ENCODE measurements around the gene PRDX1. TPM values are rescaled to one million over a fixed set of nuclear protein-coding genes. Genes with fewer than 3 reads are reported as not detected.

The PRDX1 gene
- total and polyA plus RNA-seq, 2 experiments from 2014 or later, result 1,070 to 2,149 TPM

GRCh38 chr1:45498279-45498678 is 23.4 kb downstream of the PRDX1 start:
- Histone ChIP-seq H2AFZ (no peak overlapping the region), H3K9me2 (ENCODE audit: insufficient read depth) (no peaks in the 10 kb centered on the region), H4K20me1 (replicated peaks; ENCODE audit: insufficient read depth) (no peaks in the 10 kb centered on the region), H3K79me2 (replicated peaks; ENCODE audit: insufficient read depth) (peaks cover 13% of the 10 kb centered on the region), H3F3A (replicated peaks; ENCODE audit: low read depth) (0 out of 2 replicates have a peak, but pooled peaks cover 15% of the 10 kb centered on the region), H3K27me3 (ENCODE audit: insufficient read depth) (no peaks in the 10 kb centered on the region), H3K4me2 (no peak overlapping the region), H3K4me3 (no peak overlapping the region), H3K36me3 (ENCODE audit: insufficient read depth) (no peaks in the 10 kb centered on the region; the same call in 1 of the 2 replicates), H3K27ac (ENCODE audit: low read depth) (no peak overlapping the region), H3K4me1 (ENCODE audit: insufficient read depth) (peaks cover 12% of the 10 kb centered on the region; the same call in 1 of the 2 replicates)
- no peak for DNase-seq (ENCODE audit: low spot score)
- Mint-ChIP-seq H3K4me1 (peaks cover 17% of the 10 kb centered on the region), H3K27ac (no peak overlapping the region), H3K9me3 (peaks cover 11% of the 10 kb centered on the region), H3K4me3 (peak overlapping the region; percentile 98; the same call in 1 of the 3 replicates), H3K27me3 (ENCODE audit: insufficient read depth, low read depth, poor library complexity) (peaks cover 11% of the 10 kb centered on the region), H3K36me3 (ENCODE audit: low read depth) (peaks cover 13% of the 10 kb centered on the region)
- TF ChIP-seq POLR2AphosphoS5 (IDR thresholded peaks at IDR 0.05; ENCODE audit: low read depth), result no peak
- TF ChIP-seq NANOG (IDR thresholded peaks at IDR 0.05; ENCODE audit: borderline replicate concordance), result no peak
- TF ChIP-seq CREB1 (CRISPR knock-in tag; IDR thresholded peaks at IDR 0.05; ENCODE audit: low read depth), result no peak
- no peak for TF ChIP-seq ZNF114 (CRISPR knock-in tag; IDR thresholded peaks at IDR 0.05)
- no peak for TF ChIP-seq ZNF331 (CRISPR knock-in tag; IDR thresholded peaks at IDR 0.05; ENCODE audit: low read depth)
- no peak for TF ChIP-seq JUNB (IDR thresholded peaks at IDR 0.05; ENCODE audit: unreplicated experiment)
- no peak for TF ChIP-seq EZH2phosphoT487 (IDR thresholded peaks at IDR 0.05; ENCODE audit: unreplicated experiment)
- TF ChIP-seq, protein P1, sequence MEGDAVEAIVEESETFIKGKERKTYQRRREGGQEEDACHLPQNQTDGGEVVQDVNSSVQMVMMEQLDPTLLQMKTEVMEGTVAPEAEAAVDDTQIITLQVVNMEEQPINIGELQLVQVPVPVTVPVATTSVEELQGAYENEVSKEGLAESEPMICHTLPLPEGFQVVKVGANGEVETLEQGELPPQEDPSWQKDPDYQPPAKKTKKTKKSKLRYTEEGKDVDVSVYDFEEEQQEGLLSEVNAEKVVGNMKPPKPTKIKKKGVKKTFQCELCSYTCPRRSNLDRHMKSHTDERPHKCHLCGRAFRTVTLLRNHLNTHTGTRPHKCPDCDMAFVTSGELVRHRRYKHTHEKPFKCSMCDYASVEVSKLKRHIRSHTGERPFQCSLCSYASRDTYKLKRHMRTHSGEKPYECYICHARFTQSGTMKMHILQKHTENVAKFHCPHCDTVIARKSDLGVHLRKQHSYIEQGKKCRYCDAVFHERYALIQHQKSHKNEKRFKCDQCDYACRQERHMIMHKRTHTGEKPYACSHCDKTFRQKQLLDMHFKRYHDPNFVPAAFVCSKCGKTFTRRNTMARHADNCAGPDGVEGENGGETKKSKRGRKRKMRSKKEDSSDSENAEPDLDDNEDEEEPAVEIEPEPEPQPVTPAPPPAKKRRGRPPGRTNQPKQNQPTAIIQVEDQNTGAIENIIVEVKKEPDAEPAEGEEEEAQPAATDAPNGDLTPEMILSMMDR (conservative IDR thresholded peaks at IDR 0.05; ENCODE audit: low read depth in 2 of 2), result no peak
- TF ChIP-seq, protein P2, sequence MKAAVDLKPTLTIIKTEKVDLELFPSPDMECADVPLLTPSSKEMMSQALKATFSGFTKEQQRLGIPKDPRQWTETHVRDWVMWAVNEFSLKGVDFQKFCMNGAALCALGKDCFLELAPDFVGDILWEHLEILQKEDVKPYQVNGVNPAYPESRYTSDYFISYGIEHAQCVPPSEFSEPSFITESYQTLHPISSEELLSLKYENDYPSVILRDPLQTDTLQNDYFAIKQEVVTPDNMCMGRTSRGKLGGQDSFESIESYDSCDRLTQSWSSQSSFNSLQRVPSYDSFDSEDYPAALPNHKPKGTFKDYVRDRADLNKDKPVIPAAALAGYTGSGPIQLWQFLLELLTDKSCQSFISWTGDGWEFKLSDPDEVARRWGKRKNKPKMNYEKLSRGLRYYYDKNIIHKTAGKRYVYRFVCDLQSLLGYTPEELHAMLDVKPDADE (IDR thresholded peaks at IDR 0.05), result no peak
- TF ChIP-seq, protein P3, sequence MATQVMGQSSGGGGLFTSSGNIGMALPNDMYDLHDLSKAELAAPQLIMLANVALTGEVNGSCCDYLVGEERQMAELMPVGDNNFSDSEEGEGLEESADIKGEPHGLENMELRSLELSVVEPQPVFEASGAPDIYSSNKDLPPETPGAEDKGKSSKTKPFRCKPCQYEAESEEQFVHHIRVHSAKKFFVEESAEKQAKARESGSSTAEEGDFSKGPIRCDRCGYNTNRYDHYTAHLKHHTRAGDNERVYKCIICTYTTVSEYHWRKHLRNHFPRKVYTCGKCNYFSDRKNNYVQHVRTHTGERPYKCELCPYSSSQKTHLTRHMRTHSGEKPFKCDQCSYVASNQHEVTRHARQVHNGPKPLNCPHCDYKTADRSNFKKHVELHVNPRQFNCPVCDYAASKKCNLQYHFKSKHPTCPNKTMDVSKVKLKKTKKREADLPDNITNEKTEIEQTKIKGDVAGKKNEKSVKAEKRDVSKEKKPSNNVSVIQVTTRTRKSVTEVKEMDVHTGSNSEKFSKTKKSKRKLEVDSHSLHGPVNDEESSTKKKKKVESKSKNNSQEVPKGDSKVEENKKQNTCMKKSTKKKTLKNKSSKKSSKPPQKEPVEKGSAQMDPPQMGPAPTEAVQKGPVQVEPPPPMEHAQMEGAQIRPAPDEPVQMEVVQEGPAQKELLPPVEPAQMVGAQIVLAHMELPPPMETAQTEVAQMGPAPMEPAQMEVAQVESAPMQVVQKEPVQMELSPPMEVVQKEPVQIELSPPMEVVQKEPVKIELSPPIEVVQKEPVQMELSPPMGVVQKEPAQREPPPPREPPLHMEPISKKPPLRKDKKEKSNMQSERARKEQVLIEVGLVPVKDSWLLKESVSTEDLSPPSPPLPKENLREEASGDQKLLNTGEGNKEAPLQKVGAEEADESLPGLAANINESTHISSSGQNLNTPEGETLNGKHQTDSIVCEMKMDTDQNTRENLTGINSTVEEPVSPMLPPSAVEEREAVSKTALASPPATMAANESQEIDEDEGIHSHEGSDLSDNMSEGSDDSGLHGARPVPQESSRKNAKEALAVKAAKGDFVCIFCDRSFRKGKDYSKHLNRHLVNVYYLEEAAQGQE (IDR thresholded peaks at IDR 0.05; ENCODE audit: unreplicated experiment), result no peak
- TF ChIP-seq EZH2 (IDR thresholded peaks at IDR 0.05; ENCODE audit: low read depth, unreplicated experiment), result no peak
- TF ChIP-seq, protein P4, sequence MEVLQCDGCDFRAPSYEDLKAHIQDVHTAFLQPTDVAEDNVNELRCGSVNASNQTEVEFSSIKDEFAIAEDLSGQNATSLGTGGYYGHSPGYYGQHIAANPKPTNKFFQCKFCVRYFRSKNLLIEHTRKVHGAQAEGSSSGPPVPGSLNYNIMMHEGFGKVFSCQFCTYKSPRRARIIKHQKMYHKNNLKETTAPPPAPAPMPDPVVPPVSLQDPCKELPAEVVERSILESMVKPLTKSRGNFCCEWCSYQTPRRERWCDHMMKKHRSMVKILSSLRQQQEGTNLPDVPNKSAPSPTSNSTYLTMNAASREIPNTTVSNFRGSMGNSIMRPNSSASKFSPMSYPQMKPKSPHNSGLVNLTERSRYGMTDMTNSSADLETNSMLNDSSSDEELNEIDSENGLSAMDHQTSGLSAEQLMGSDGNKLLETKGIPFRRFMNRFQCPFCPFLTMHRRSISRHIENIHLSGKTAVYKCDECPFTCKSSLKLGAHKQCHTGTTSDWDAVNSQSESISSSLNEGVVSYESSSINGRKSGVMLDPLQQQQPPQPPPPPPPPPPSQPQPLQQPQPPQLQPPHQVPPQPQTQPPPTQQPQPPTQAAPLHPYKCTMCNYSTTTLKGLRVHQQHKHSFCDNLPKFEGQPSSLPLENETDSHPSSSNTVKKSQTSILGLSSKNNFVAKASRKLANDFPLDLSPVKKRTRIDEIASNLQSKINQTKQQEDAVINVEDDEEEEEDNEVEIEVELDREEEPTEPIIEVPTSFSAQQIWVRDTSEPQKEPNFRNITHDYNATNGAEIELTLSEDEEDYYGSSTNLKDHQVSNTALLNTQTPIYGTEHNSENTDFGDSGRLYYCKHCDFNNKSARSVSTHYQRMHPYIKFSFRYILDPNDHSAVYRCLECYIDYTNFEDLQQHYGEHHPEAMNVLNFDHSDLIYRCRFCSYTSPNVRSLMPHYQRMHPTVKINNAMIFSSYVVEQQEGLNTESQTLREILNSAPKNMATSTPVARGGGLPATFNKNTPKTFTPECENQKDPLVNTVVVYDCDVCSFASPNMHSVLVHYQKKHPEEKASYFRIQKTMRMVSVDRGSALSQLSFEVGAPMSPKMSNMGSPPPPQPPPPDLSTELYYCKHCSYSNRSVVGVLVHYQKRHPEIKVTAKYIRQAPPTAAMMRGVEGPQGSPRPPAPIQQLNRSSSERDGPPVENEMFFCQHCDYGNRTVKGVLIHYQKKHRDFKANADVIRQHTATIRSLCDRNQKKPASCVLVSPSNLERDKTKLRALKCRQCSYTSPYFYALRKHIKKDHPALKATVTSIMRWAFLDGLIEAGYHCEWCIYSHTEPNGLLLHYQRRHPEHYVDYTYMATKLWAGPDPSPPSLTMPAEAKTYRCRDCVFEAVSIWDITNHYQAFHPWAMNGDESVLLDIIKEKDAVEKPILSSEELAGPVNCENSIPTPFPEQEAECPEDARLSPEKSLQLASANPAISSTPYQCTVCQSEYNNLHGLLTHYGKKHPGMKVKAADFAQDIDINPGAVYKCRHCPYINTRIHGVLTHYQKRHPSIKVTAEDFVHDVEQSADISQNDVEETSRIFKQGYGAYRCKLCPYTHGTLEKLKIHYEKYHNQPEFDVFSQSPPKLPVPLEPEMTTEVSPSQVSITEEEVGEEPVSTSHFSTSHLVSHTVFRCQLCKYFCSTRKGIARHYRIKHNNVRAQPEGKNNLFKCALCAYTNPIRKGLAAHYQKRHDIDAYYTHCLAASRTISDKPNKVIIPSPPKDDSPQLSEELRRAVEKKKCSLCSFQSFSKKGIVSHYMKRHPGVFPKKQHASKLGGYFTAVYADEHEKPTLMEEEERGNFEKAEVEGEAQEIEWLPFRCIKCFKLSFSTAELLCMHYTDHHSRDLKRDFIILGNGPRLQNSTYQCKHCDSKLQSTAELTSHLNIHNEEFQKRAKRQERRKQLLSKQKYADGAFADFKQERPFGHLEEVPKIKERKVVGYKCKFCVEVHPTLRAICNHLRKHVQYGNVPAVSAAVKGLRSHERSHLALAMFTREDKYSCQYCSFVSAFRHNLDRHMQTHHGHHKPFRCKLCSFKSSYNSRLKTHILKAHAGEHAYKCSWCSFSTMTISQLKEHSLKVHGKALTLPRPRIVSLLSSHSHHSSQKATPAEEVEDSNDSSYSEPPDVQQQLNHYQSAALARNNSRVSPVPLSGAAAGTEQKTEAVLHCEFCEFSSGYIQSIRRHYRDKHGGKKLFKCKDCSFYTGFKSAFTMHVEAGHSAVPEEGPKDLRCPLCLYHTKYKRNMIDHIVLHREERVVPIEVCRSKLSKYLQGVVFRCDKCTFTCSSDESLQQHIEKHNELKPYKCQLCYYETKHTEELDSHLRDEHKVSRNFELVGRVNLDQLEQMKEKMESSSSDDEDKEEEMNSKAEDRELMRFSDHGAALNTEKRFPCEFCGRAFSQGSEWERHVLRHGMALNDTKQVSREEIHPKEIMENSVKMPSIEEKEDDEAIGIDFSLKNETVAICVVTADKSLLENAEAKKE (CRISPR knock-in tag; IDR thresholded peaks at IDR 0.05), result no peak
- TF ChIP-seq STAT1 (IDR thresholded peaks at IDR 0.05; ENCODE audit: unreplicated experiment), result no peak
- ATAC-seq, result no peak
